K562 (cell line): ENCODE measurements around the gene MCM7. TPM values are rescaled to one million over a fixed set of nuclear protein-coding genes. Genes with fewer than 3 reads are reported as not detected.

Experiments used
- ATAC-seq: fragments of 200-7000 bp; cut with Tn5 transposase; 3 replicates; pipeline ENCODE4 v1.9.1; 2020; ENCODE audit warnings: moderate library complexity
- BruUV-seq: library from RNA; stranded (reverse); fragments of 400-500 nt; replicated peaks from 2 replicates; lab custom pipeline; 2021; lab: Mats Ljungman, UMichigan
- CTCF ChIA-PET: fragments of 300-600 bp; formaldehyde crosslinking; extraction: SDS; loops from one replicate; lab custom pipeline; 2021; ENCODE audit warnings: low intra/inter-chr PET ratio; lab: Yijun Ruan, JAX
- POLR2A ChIA-PET: fragments of 300-600, 350-650 bp; sonication (Branson Sonifier 250); formaldehyde crosslinking; extraction: SDS; loops from one replicate; lab custom pipeline; 2021; ENCODE audit warnings: antibody characterized with exemption, inconsistent platforms; lab: Yijun Ruan, JAX
- DNase-seq, 4 experiments: peaks; one replicate each; pipeline versions ENCODE4 v3.0.0 to v3.0.0-alpha.2; 2011 to 2018; ENCODE audit warnings: low spot score in 3 of 4, mixed read lengths in 3 of 4; ENCODE audit errors: extremely low read depth in 1 of 4
- FAIRE-seq: peaks from 2 replicates; lab custom pipeline; 2011; peaks lifted over from hg19 to GRCh38; lab: Jason Lieb, UNC
- H2AFZ ChIP-seq: 2 replicates; pipeline ENCODE4 v1.6.0; 2011; ENCODE audit warnings: low read depth, low read length, control low read depth, inconsistent platforms
- H3K27ac ChIP-seq: fragments of 200-600 bp; 3 replicates; pipeline ENCODE4 v1.8.0; 2011; ENCODE audit warnings: low read depth, mild to moderate bottlenecking, control low read depth, inconsistent platforms, low read length, moderate library complexity, mixed read lengths; ENCODE audit errors: extremely low read depth
- H3K27me3 ChIP-seq, 2 experiments: fragments of 300-600 bp in 1 of 2; 2 replicates in 1 of 2; 3 replicates in 1 of 2; pipeline versions ENCODE4 v1.6.0 to v1.8.0; 2011; ENCODE audit warnings: inconsistent platforms in 2 of 2, low read length in 2 of 2, mild to moderate bottlenecking in 1 of 2, mixed read lengths in 1 of 2, moderate library complexity in 1 of 2; ENCODE audit not compliant: control insufficient read depth in 2 of 2, insufficient read depth in 2 of 2
- H3K36me3 ChIP-seq: fragments of 300-600 bp; 3 replicates; pipeline ENCODE4 v1.8.0; 2011; ENCODE audit warnings: mild to moderate bottlenecking, low read length, inconsistent platforms; ENCODE audit not compliant: control insufficient read depth, insufficient read depth
- H3K4me1 ChIP-seq, 2 experiments: fragments of 200-600 bp in 1 of 2; replicated peaks in 1 of 2; 2 replicates in 1 of 2; 3 replicates in 1 of 2; pipeline versions ENCODE4 v1.5.1 to v1.8.0; 2011; ENCODE audit warnings: inconsistent platforms in 2 of 2, low read length in 2 of 2, mild to moderate bottlenecking in 1 of 2, mixed read lengths in 1 of 2, moderate library complexity in 1 of 2; ENCODE audit not compliant: control insufficient read depth in 2 of 2, insufficient read depth in 2 of 2
- H3K4me2 ChIP-seq: 2 replicates; pipeline ENCODE4 v1.6.1; 2011; ENCODE audit warnings: low read length, control low read depth, inconsistent platforms, mixed read lengths; ENCODE audit not compliant: insufficient read depth
- H3K4me3 ChIP-seq: fragments of 200-600 bp; sonication (generic), shearing (Covaris generic); 2 replicates; pipeline ENCODE4 v1.5.1; 2016; ENCODE audit warnings: control low read depth, inconsistent platforms
- H3K79me2 ChIP-seq: fragments of 200-600 bp; 3 replicates; pipeline ENCODE4 v1.8.0; 2011; ENCODE audit warnings: low read length, inconsistent platforms; ENCODE audit not compliant: control insufficient read depth, insufficient read depth
- H3K9ac ChIP-seq, 2 experiments: 2 replicates each; pipeline versions ENCODE4 v1.6.0 to v1.6.1; 2011; ENCODE audit warnings: low read depth in 2 of 2, low read length in 2 of 2, control low read depth in 1 of 2, inconsistent platforms in 1 of 2, mild to moderate bottlenecking in 1 of 2, mixed read lengths in 1 of 2; ENCODE audit not compliant: insufficient read depth in 1 of 2
- H3K9me1 ChIP-seq: one replicate; pipeline ENCODE4 v1.6.0; 2011; ENCODE audit warnings: inconsistent platforms, mild to moderate bottlenecking, low read length, moderate library complexity; ENCODE audit not compliant: control insufficient read depth, insufficient read depth
- H3K9me3 ChIP-seq: replicated peaks from 2 replicates; pipeline ENCODE4 v1.5.1; 2011; ENCODE audit warnings: low read depth, low read length, inconsistent platforms; ENCODE audit not compliant: control insufficient read depth, insufficient read depth
- H4K20me1 ChIP-seq: replicated peaks from 2 replicates; pipeline ENCODE4 v1.6.1; 2011; ENCODE audit warnings: low read length, inconsistent platforms, mixed read lengths; ENCODE audit not compliant: control insufficient read depth, insufficient read depth
- NR4A1 ChIP-seq, 2 experiments: fragments of 250-450 bp in 1 of 2; fragments of 450-650 bp in 1 of 2; sonication (Bioruptor Pico) in 1 of 2; IDR thresholded peaks; 2 replicates each; pipeline versions ENCODE4 v1.4.0 to v1.6.1; 2016 to 2020; ENCODE audit warnings: mild to moderate bottlenecking in 2 of 2, missing compliant biosample characterization in 1 of 2, missing genetic modification characterization in 1 of 2, moderate library complexity in 1 of 2
- POLR2G ChIP-seq: fragments of 200-400 bp; formaldehyde crosslinking; IDR thresholded peaks from 2 replicates; pipeline ENCODE4 v1.6.1; 2017; ENCODE audit warnings: low read depth, mild to moderate bottlenecking, antibody characterized with exemption, low read length, moderate library complexity
- RBBP5 ChIP-seq: fragments of 200-600 bp; sonication (generic); IDR thresholded peaks from 2 replicates; pipeline ENCODE4 v1.6.1; 2012; ENCODE audit warnings: borderline replicate concordance, mild to moderate bottlenecking, low read length, control low read depth, inconsistent platforms; ENCODE audit not compliant: insufficient read depth, poor library complexity, severe bottlenecking
- WGBS: fragments of 100-300 bp; shearing (Covaris generic); methylation state at CpG from one replicate; pipeline ENCODE4 v1.1.6; 2016; ENCODE audit warnings: low coverage, mixed read lengths; ENCODE audit not compliant: insufficient coverage; ENCODE audit errors: missing lambda C conversion rate; 5-methylcytosine and 5-hydroxymethylcytosine counted together
- in situ Hi-C: fragments of 300-500 bp; cut with MboI; formaldehyde crosslinking; loops from 4 replicates; pipeline ENCODE4 v1.15.0; 2018; ENCODE audit warnings: inconsistent platforms, mixed read lengths
- intact Hi-C: fragments of 100-400 bp; cut with micrococcal nuclease; formaldehyde crosslinking; loops from 2 replicates; pipeline ENCODE4 v1.14.2; 2022
- polyA plus RNA-seq, 8 experiments: library from polyadenylated mRNA; depleted of rRNA in 4 of 8; stranded (reverse) in 5 of 8; unstranded in 3 of 8; fragments of >200 nt; fragmentation: Nextera tagmentation in 2 of 8; fragmentation: Illumina TruSeq in 1 of 8; extraction: Ambion mirVana in 2 of 8; extraction: Trizol in 1 of 8; gene quantifications; 2 replicates each; pipeline versions ENCODE4 v1.2.1 to v1.2.3, GENCODE V29; 2011 to 2014; ENCODE audit warnings: inconsistent platforms in 1 of 8, missing spikeins in 1 of 8
- total RNA-seq, 7 experiments: library from RNA; depleted of rRNA in 6 of 7; stranded (reverse); fragments of >200 nt in 6 of 7; fragmentation: Illumina TruSeq in 2 of 7; extraction: Trizol in 2 of 7; gene quantifications; 2 replicates each; pipeline versions ENCODE4 v1.2.1 to v1.2.3, GENCODE V29; 2011 to 2021; ENCODE audit warnings: low replicate concordance in 1 of 7
- TF ChIP-seq, protein P1 (sequence below): fragments of 250-450 bp; sonication (Bioruptor Pico); IDR thresholded peaks from 2 replicates; pipeline ENCODE4 v1.4.0; 2020; ENCODE audit warnings: mild to moderate bottlenecking
- TF ChIP-seq, protein P2 (sequence below): fragments of 450-650 bp; formaldehyde crosslinking; IDR thresholded peaks from 2 replicates; pipeline ENCODE4 v1.4.0; 2022; ENCODE audit warnings: missing genetic modification characterization

The MCM7 gene
- total and polyA plus RNA-seq, 9 of the 15 experiments (the other 6 are each of a cell fraction or from before 2014, with no cell fraction given): 329 to 856 (median 437) TPM

GRCh38 chr7:100107890-100108289, 6.7 kb upstream of the MCM7 start:
- in situ Hi-C loops: no loop called here
- ATAC-seq (no peak), FAIRE-seq (no peak), DNase-seq (no peak)
- Histone ChIP-seq H3K9me1 (peaks cover 3% of the 10 kb centered on the region), H3K4me3 (no peak overlapping the region), H3K9me3 (no peaks in the 10 kb centered on the region), H3K27ac (no peak overlapping the region), H2AFZ (no peak overlapping the region), H3K27me3 (no peaks in the 10 kb centered on the region), H3K4me1 (peaks cover 2 to 40% of the 10 kb centered on the region in 2 experiments; a peak in 4 of 5 replicates), H3K4me2 (no peak overlapping the region), H3K9ac (peak overlapping the region in 1 of 2 experiments; percentile 65; a peak in 1 of 4 replicates), H4K20me1 (no peaks in the 10 kb centered on the region), H3K79me2 (no peaks in the 10 kb centered on the region), H3K36me3 (peaks cover 83% of the 10 kb centered on the region; the same call in 2 of the 3 replicates)
- POLR2A ChIA-PET: no interaction called here
- WGBS: 84% methylated on average over 11 of the region's 11 CpGs
- no TSS peak for BruUV-seq
- CTCF ChIA-PET: no interaction called here
- intact Hi-C loops: no loop called here
- TF ChIP-seq RBBP5: no peak
- TF ChIP-seq, protein P1, sequence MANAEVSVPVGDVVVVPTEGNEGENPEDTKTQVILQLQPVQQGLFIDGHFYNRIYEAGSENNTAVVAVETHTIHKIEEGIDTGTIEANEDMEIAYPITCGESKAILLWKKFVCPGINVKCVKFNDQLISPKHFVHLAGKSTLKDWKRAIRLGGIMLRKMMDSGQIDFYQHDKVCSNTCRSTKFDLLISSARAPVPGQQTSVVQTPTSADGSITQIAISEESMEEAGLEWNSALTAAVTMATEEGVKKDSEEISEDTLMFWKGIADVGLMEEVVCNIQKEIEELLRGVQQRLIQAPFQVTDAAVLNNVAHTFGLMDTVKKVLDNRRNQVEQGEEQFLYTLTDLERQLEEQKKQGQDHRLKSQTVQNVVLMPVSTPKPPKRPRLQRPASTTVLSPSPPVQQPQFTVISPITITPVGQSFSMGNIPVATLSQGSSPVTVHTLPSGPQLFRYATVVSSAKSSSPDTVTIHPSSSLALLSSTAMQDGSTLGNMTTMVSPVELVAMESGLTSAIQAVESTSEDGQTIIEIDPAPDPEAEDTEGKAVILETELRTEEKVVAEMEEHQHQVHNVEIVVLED (CRISPR knock-in tag): no peak
- TF ChIP-seq, protein P2, sequence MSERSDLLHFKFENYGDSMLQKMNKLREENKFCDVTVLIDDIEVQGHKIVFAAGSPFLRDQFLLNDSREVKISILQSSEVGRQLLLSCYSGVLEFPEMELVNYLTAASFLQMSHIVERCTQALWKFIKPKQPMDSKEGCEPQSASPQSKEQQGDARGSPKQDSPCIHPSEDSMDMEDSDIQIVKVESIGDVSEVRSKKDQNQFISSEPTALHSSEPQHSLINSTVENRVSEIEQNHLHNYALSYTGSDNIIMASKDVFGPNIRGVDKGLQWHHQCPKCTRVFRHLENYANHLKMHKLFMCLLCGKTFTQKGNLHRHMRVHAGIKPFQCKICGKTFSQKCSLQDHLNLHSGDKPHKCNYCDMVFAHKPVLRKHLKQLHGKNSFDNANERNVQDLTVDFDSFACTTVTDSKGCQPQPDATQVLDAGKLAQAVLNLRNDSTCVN (CRISPR knock-in tag): no peak
- peak; percentile 62; the same call in 1 of the 2 replicates for TF ChIP-seq POLR2G
- no peak for TF ChIP-seq NR4A1 (CRISPR knock-in tag; IDR thresholded peaks at IDR 0.05)
- no peak for TF ChIP-seq NR4A1 (tag; IDR thresholded peaks at IDR 0.05)
